NCI-H2196 (cell line): Measurements from ENCODE around the gene S1PR2.
"Not testable (repeated sequence)": the region's sequence is repeated elsewhere in the genome, so short reads cannot be mapped to it uniquely, and the experiment has no call there.

Experiments used
- DNase-seq: peaks from one replicate; lab custom pipeline; 2025; ENCODE audit not compliant: unreplicated experiment; lab: John Stamatoyannopoulos, UW

Gene S1PR2

DNA sequence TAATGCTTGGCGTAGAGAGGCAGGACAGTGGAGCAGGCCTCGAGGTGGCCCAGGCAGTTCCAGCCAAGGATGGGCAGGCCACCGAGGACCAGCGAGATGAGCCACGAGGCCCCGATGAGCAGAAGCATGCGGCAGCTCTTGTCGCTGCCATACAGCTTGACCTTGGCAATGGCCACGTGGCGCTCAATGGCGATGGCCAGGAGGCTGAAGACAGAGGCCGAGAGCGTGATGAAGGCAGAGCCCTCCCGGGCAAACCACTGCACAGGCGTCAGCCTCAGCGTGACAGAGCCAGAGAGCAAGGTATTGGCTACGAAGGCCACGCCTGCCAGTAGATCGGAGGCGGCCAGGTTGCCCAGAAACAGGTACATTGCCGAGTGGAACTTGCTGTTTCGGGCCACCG, 6.8 kb downstream of the S1PR2 start:
- DNase-seq, result no peak

DNA sequence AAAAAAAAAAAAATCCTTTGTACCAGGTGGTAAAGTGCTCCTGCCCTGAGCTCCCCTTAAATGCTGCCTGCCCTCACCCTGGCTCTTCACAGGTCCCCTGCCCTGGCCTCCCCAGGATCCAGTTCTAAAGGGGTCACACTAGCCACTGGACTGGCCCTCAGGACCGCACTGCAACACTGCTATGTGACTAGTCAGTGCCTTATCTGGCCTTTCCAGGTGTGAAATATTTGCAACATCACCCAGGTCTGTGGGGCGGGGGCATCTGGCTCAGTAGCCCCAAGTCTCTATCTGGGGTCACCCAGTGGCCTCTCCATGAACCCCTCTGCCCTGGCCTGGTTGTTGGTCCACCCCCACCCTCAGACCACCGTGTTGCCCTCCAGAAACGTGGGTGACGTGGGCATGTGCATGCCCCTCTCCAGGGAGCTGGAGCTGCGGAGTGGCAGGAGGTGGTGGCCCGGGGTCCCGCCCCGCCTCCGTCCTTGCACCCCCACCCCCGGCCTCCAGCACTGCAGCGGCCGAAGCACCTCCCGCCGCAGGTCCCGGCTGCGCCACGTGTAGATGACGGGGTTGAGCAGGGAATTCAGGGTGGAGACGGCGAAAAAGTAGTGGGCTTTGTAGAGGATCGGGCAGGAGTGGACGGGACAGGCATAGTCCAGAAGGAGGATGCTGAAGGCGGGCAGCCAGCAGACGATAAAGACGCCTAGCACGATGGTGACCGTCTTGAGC, 7.5 kb downstream of the S1PR2 start:
- DNase-seq, result no peak

DNA sequence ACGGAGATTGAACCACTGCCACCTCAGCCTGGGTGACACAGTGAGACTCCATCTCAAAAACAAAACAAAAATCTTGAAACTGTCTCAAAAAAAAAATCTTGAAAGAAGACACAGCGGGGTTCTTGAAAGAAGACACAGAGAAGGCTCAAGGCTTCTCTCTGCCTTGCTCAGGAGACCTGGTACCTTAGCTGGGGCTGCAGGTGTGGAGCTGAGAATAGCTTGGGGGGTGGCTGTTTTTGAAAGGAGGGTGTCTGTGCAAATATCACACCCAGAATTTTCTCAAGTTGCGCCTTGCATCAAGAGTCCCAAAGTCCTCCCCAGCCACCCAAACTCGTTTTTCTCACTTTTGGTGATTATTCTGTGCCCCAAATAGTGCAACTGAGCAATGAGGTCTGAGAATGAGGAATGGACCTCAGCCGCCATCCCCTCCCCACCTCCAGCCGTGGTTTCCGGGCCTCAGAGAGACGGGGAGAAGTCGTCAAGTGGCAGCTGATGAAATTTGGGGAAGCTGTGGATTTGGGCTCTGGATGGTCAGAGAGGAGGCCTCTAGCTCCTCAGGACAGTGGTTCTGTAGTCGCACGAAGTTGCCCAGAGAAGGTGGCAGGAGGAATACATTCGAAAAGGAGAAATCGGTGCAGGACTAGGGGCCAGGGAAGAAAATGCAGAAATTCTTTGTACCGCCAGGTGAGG, 8.8 kb downstream of the S1PR2 start:
- DNase-seq, result no peak

DNA sequence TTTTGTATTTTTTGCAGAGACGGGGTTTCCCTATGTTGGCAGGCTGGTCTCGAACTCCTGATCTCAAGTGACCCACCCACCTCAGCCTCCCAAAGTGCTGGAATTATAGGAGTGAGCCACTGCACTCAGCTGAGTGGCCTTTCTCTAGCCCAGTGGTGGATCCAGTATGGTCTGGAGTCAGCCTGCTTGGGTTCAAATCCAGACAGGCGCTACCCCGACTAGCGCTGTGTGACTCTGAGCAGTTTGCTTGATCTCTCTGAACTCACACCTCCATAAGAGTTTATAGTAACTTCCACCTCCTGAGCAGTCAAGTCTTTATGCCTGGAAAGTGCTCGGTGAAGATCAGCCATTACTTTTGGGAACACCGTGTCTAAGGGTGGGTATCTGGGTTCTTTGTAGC, 10.4 kb downstream of the S1PR2 start:
- DNase-seq, result no peak

DNA sequence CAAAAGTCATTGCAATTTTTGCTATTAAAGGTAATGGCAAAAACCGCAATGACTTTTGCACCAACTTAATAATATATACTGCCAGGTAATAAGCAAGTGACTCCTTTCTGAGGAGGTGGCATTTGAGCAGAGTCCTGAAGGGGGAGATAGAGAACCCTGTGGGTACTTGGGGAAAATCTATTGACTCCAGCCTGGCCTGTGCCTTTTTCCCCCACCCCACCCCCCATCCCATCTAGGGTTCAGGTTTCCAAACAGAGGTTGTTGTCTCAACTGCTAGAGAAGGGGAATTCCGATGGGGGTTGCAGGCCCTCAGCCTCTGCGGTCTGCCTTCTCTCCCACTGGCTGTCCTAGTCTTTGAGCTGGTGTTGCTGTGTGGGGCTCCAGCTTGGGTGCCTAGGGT, 11.5 kb downstream of the S1PR2 start:
- DNase-seq, result peak; percentile 51

DNA sequence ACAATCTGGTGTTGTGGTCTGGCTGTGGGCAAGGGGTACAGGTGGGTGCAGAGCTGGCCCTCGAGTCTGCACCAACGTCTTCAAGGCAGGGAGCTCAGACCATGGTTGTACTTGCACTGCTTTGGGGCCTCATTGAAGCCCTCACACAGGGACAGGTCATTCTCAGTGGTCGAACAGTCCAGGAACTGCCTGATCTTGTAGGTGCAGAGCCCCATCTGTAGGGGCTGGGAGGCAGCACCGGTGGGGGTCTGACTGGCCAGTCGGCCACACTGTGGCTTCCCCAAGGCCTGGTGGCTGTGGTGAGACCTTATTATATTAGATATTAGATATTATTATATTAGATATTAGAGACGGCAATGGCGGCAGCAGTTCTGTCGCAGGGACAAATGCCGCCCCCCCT, 14.0 kb downstream of the S1PR2 start:
- no peak for DNase-seq

DNA sequence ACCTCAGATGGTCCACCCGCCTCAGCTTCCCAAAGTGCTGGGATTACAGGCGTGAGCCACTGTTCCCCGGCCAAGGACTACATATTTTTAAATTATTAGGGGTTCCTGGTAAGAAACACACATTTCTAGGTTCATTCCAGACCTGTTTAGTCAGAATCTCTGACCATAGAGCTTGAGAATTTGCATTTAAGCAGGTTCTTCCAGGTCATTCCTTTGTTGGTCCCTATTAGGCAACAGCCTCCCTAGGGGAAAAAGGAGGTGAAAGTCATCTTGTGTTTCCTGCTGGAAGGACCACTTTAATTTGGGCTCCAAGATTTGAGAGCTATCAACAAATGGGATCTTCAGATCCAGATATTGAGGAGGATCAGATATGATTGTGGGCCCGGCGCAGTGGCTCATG, 16.3 kb downstream of the S1PR2 start:
- DNase-seq, result no peak

DNA sequence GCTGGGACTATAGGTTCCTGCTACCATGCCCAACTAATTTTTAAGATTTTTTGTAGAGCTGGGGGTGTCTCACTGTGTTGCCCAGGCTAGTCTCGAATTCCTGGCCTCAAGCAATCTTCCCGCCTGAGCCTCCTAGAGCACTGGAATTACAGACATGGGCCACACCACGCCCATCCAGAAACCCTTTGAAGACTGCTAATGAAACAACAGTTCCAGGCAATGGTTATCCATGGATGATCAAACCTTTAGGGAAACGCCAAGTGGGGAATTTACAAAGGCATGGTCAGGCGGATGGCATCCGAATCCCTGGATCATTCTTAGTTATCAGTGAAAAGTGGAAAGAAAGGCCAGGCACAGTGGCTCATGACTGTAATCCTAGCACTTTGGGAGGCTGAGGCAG, 19.4 kb downstream of the S1PR2 start:
- DNase-seq, result no peak

DNA sequence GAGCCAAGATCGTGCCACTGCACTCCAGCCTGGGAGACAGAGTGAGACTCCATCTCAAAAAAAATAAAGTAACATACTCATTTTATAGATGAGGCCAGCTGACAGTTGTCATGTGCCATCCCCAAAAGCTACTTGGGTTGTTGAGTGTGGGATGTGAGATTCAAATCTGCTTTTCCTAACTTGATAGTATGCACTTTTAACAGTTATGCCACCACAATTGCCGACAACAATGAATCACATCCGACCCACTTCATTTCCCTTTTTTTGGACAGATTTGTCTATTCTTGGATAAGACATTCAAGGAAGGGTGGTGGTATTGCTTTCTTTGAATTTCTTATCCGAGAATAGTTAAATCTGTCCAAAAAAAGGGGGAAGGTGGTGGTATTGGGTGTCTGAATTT, 20.1 kb downstream of the S1PR2 start:
- DNase-seq, result no peak

DNA sequence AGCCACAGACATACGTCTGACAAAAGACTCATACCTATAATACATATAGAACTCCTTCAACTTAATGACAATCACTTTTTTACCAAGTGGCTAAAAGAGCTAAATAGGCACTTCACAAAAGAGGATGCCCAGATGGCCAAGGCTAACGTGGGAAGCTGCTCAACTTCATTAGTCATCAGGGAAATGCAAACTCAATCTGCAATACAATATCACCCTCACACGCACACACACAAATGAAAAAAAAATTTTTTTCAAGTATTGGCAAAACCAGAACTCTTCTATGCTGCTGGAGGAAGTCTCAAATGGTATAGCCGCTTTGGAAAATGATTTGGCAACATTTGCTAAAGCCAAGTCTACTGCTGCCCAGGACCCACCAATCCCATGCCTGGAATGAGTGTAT, 21.8 kb downstream of the S1PR2 start:
- DNase-seq, result no peak

DNA sequence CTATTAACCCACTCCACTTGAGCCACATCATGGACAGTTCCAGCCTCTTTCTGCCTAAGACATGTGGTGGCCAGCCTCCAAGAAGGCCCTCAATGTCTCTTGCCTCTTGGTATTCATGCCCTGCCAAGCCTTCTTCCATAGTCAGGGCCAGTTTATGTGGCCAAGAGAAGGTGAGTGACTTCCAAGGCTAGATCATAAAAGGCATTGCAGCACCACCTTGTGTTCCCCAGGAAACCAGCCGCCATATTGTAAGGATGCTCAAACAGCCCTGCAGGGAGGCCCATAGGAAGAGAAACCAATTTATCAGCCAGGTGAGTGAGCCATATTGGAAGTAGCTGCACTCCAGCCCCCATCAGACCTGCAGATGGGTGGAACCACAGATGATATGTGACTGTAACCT, 24.1 kb downstream of the S1PR2 start:
- DNase-seq, result peak; percentile 21

DNA sequence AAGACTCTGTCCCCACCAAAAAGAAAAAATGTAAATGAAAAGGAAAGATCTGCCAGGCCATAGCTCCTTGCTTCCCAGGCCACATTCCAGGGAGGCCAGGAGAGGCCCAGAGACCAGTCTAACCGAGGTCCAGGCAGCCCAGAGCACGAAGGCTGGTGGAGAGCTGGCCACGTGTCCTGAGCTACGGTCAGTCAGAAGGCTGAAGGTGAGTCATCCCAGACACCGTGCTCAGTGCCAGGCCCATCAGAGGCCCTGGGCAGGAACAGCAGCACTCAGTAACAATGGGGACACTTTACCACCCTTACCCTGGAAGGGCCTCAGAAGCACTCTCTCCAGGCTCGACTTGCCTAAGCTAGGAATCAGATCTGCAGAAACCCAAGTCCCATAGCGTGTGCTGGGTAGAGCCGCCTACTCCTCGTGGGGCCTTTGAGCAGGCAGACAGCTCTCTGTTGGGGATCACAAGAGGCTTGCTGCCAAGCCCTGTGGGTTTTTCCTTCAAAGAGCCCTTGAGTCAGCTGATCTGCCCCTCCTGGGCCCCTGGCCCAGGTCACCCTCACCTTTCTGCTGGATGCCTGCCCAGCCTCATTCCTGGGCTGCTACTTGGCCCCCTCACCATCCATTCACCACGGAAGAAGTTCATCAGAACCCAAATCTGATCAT, 24.8 kb downstream of the S1PR2 start:
- DNase-seq, result peak; percentile 70

DNA sequence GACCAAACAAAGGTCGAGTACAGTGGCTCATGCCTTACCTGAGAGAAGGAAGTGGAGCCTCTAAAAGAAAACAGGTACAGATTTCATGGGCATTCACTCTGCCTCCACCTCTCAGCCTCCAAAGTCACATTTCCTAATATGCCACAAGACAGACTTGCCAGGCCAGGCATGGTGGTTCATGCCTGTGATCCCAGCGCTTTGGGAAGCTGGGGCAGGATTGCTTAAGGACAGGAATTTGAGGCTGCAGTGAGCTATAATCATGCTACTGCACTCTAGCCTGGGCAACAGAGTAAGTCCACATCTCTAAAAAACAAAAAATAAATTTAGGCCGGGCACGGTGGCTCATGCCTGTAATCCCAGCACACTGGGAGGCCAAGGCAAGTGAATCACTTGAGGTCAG, 25.5 kb downstream of the S1PR2 start:
- no peak for DNase-seq

DNA sequence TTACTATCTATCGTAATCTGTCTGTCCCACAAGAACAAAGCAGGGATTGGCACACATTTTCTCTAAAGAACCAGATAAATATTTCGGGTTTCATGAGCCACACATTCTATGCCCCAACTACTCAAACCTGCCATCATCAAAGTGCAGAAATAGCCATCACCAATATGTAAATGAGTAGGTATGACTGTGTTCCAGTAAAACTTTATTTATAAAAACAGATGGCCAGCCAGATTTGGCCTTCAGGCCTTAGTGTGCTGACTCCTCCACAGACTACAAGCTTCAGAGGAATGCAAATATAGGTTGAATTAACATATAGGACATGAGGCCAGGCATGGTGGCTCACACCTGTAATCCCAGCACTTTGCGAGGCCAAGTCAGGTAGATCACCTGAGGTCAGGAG, 27.4 kb downstream of the S1PR2 start:
- no peak for DNase-seq

DNA sequence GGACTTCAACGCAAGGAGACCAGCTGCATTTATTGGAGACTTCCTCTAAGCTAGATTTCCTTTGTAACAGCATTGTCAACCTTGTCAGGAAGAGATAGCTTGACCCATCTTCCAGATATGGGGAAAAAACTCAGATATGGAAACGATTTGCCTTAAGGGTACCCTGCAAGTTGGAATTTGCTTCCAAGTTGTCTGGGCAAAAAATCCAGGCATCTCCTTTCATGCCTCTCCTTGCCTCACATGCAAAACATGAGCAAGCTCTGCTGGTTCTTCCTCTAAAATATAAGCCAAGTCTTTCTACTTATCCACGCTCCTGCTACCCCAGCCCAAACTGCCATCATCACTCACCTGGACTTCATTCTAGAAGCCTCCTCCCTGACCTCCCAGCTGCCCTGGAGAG, 30.0 kb downstream of the S1PR2 start:
- DNase-seq, result no peak

DNA sequence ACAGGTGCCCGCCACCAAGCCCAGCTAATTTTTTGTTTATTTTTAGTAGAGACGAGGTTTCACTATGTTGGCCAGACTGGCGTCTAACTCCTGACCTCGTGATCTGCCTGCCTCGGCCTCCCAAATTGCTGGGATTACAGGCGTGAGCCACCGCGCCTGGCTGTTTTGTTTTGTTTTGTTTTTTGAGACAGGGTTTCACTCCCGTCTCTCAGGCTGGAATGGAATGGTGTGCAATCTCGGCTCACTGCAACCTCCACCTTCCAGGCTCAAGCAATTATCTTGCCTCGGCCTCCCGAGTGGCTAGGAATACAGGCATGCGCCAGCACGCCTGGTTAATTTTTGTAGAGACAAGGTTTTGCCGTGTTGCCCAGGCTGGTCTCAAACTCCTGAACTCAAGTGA, 31.0 kb downstream of the S1PR2 start:
- DNase-seq, result not testable (repeated sequence)

DNA sequence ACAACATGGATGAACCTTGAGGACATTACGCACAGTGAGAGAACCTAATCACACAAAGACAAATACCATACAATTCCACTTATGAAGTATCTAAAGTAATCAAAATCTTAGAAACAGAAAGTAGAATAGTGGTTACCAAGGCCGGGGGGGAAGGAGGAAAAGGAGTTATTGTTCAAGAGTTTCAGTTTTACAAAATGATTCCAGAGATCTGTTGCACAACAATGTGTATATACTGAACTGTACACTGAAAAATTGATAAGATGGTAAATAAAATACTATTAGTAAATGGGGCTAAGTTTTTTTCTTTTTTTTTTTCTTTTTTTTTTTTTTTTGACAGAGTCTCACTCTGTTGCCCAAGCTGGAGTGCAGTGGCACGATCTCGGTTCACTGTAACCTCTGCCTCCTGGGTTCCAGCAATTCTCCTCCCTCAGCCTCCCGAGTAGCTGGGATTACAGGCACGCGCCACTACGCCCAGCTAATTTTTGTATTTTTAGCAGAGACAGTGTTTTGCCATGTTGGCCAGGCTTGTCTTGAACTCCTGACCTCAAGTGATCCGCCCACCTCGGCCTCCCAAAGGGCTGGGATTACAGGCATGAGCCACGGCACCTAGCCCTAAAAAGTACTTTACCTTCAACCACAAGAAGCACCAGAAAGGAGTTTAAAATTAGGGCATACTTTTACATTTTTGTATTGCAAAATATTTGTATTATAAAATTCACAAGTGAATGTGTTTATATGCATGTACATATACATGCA, 32.1 kb downstream of the S1PR2 start:
- DNase-seq, result not testable (repeated sequence)

DNA sequence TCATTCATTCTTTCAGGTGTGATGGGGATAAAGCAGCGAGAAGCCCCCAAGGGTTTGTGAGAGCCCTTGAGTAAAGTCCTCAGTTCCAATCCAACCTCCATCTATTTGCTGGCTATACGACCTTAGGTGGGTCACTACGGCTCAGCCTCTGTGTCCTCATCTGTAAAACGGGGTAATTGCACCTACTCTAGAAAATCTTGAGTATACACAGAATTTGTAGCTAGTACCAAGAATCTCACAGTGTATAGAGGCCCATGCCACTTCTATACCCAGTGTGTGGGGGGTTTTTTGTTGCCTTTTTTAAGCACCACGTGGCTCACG, 36.0 kb downstream of the S1PR2 start:
- no peak for DNase-seq

DNA sequence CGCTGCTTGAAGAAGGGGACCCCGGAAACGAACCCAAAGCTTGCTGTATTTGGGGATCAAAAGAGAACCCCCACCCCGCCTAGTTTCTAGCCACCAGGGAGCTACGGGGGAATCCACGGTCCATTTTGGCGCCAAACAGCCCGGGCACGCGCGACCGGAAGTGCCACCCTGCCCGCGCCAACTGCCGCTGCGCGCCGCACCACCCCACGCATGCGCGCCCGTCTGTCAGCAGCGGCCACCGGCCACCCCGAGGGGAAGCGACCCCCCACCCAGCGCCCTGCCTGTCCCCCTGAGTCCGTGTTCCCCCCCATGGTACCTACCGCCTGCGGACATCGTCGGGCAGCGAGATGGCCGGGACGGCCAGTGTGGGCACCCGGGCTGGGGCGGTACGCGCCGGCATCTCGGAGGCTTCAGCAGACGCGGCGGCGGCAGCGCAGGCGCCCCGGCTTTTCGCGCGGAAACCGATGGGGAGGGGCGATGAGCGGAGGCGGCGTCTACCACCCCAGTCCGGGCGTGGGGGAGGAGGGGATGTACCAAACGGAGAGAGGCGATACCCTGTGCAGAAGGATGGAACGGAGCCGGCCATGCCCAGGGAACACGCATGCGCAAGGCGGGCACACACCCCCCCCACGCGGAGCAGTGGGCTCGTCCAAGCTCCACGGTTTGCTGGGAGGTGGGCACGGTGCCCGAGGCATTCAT, 36.5 kb downstream of the S1PR2 start, which contains the start of gene DNMT1:
Gene DNMT1, minus strand, starts transcription at position 454 of the 699 bp plus-strand sequence. Its CDS starts 54 bp downstream, at position 400.
- peak; percentile 96 for DNase-seq

DNA sequence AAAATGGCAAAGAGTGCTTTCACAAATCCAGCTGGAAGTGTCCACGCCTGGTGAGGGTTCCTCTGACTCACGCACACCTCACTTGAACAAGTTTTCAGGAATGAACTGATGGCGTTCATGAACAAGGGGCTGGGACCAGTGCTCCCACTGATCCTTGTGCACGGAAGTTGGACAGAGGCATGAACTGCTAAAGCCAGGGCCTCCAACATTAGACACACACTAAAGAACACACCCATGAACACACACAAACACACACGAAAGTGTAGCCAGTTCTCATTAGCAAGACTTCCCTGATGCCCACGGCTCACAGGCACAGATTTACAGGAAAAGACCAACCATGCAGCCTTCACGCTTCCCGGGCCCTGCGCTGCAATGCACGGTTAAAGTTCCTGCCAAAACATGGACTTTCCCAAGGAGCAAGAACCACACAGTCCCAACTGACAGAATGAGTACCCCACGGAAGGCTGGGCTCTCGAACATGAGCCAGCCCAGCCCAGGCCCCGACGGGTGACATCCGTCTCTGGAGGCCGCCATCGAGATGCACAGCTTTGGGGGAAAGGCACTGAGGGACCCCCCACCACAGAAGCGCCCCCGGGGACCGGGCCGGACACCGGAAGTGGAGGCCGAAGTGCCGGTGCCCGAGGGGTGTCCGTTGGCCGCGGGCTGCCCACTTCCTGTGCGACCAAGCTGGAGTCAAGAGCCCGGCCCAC, 37.2 kb downstream of the S1PR2 start:
- DNase-seq, result no peak
